Esophagus squamous epithelium (tissue), 4 donors: ENCODE results near the gene MT1F.

Experiments
- CTCF ChIP-seq, 6 experiments: fragments of 450-650 bp in 4 of 6; fragments of 200-600 bp in 2 of 6; sonication (generic) in 2 of 6; IDR thresholded peaks; one replicate each; pipeline ENCODE4 v1.5.1; 2016 to 2019; ENCODE audit warnings: antibody characterized with exemption in 6 of 6, mild to moderate bottlenecking in 4 of 6, moderate library complexity in 4 of 6
- POLR2A ChIP-seq, 4 donors: fragments of 450-650 bp; IDR thresholded peaks; one replicate each; pipeline ENCODE4 v1.6.1; 2017; ENCODE audit warnings: antibody characterized with exemption in 4 of 4, mild to moderate bottlenecking in 4 of 4, moderate library complexity in 3 of 4

GRCh38 chr16:56670620-56670934 is 12.8 kb downstream of the MT1F start:
- TF ChIP-seq CTCF (IDR thresholded peaks at IDR 0.05): no peak
- TF ChIP-seq POLR2A (IDR thresholded peaks at IDR 0.05): no peak
